GM23248 (cell line): ENCODE data around the gene CCT5. TPM values are rescaled to one million over a fixed set of nuclear protein-coding genes. Genes with fewer than 3 reads are reported as not detected.

Experiments used
- DNase-seq: peaks from one replicate; pipeline ENCODE4 v3.0.0-alpha.2; 2015
- H2AFZ ChIP-seq: fragments of 200-600 bp; sonication (generic); 2 replicates; pipeline ENCODE4 v1.6.1; 2016; ENCODE audit warnings: antibody characterized with exemption
- H3F3A ChIP-seq: fragments of 200-600 bp; sonication (generic); 2 replicates; pipeline ENCODE4 v1.6.1; 2016; ENCODE audit warnings: mild to moderate bottlenecking, antibody characterized with exemption, mixed run types; ENCODE audit not compliant: insufficient read depth
- H3K27ac ChIP-seq: fragments of 200-600 bp; sonication (generic); 2 replicates; pipeline ENCODE4 v1.5.1; 2016; ENCODE audit warnings: mild to moderate bottlenecking
- H3K27me3 ChIP-seq: fragments of 200-600 bp; sonication (generic); replicated peaks from 2 replicates; pipeline ENCODE4 v1.6.1; 2016; ENCODE audit warnings: mild to moderate bottlenecking; ENCODE audit not compliant: insufficient read depth
- H3K36me3 ChIP-seq: fragments of 200-600 bp; sonication (generic); 2 replicates; pipeline ENCODE4 v1.6.1; 2016; ENCODE audit warnings: low read depth, mild to moderate bottlenecking
- H3K4me1 ChIP-seq: fragments of 200-600 bp; sonication (generic); 2 replicates; pipeline ENCODE4 v1.6.1; 2016; ENCODE audit warnings: mild to moderate bottlenecking; ENCODE audit not compliant: insufficient read depth
- H3K4me2 ChIP-seq: fragments of 200-600 bp; sonication (generic); one replicate; pipeline ENCODE4 v1.6.1; 2016; ENCODE audit warnings: mild to moderate bottlenecking; ENCODE audit not compliant: unreplicated experiment
- H3K4me3 ChIP-seq: fragments of 200-600 bp; sonication (generic); 2 replicates; pipeline ENCODE4 v1.5.1; 2016; ENCODE audit warnings: mild to moderate bottlenecking
- H3K79me2 ChIP-seq: fragments of 200-600 bp; sonication (generic); 2 replicates; pipeline ENCODE4 v1.6.1; 2016; ENCODE audit warnings: mild to moderate bottlenecking; ENCODE audit not compliant: insufficient read depth
- H3K9ac ChIP-seq: fragments of 200-600 bp; sonication (generic); 2 replicates; pipeline ENCODE4 v1.6.1; 2016; ENCODE audit warnings: mild to moderate bottlenecking
- H3K9me2 ChIP-seq: fragments of 200-600 bp; sonication (generic); 2 replicates; pipeline ENCODE4 v1.6.1; 2016; ENCODE audit warnings: mixed run types, mild to moderate bottlenecking, moderate library complexity; ENCODE audit not compliant: insufficient read depth
- H3K9me3 ChIP-seq: fragments of 200-600 bp; sonication (generic); one replicate; pipeline ENCODE4 v1.6.1; 2017; ENCODE audit warnings: low read depth
- H4K20me1 ChIP-seq: fragments of 200-600 bp; sonication (generic); 2 replicates; pipeline ENCODE4 v1.6.0; 2016; ENCODE audit not compliant: insufficient read depth
- EZH2 ChIP-seq: fragments of 200-600 bp; sonication (generic); IDR thresholded peaks from 2 replicates; pipeline ENCODE4 v1.6.1; 2018; ENCODE audit warnings: antibody characterized with exemption, mild to moderate bottlenecking; ENCODE audit not compliant: insufficient read depth, poor library complexity, severe bottlenecking
- EZH2phosphoT487 ChIP-seq: fragments of 200-600 bp; sonication (generic); IDR thresholded peaks from 2 replicates; pipeline ENCODE4 v1.6.1; 2018; ENCODE audit warnings: antibody characterized with exemption, moderate library complexity, mild to moderate bottlenecking, low read depth; ENCODE audit not compliant: insufficient read depth
- WGBS, 2 experiments: methylation state at CpG; one replicate each; pipeline ENCODE4 v1.1.6; 2015 to 2017; ENCODE audit warnings: low lambda C conversion rate in 2 of 2, low coverage in 1 of 2; ENCODE audit errors: missing lambda C conversion rate in 2 of 2; 5-methylcytosine and 5-hydroxymethylcytosine counted together
- in situ Hi-C: fragments of 300-500 bp; cut with MboI; formaldehyde crosslinking; loops from 2 replicates; pipeline ENCODE4 v1.15.0; 2020
- polyA plus RNA-seq: library from polyadenylated mRNA; unstranded; fragments of >200 nt; fragmentation: Nextera tagmentation; extraction: Ambion mirVana; gene quantifications from 2 replicates; pipeline ENCODE4 v1.2.1, GENCODE V29; 2016
- total RNA-seq: library from RNA; depleted of rRNA; stranded (reverse); fragments of >200 nt; shearing (Covaris generic); gene quantifications from 2 replicates; pipeline ENCODE4 v1.2.3, GENCODE V29; 2014

The CCT5 gene
- total and polyA plus RNA-seq, 2 experiments from 2014 or later = 264 to 392 TPM

GRCh38 chr5:10295619-10296326 is 45.7 kb downstream of the CCT5 start:
- DNase-seq = no peak
- Histone ChIP-seq H3K9ac (no peak overlapping the region), H4K20me1 (no peaks in the 10 kb centered on the region), H3K4me1 (no peaks in the 10 kb centered on the region), H2AFZ (no peak overlapping the region), H3K4me3 (no peak overlapping the region), H3K9me3 (no peaks in the 10 kb centered on the region), H3F3A (peaks cover 8% of the 10 kb centered on the region; the same call in 1 of the 2 replicates), H3K27ac (no peak overlapping the region), H3K27me3 (no peaks in the 10 kb centered on the region), H3K36me3 (no peaks in the 10 kb centered on the region), H3K4me2 (no peak overlapping the region), H3K79me2 (no peaks in the 10 kb centered on the region), H3K9me2 (no peaks in the 10 kb centered on the region)
- 86 to 88% methylated on average over 8 of the region's 8 CpGs for WGBS, 2 experiments
- TF ChIP-seq EZH2 = no peak
- TF ChIP-seq EZH2phosphoT487 = no peak
- in situ Hi-C loops = no loop called here

GRCh38 chr5:10297646-10298204 is 47.6 kb downstream of the CCT5 start:
- Histone ChIP-seq H3K4me2 (no peak overlapping the region), H3K9me2 (no peaks in the 10 kb centered on the region), H3K9ac (no peak overlapping the region), H3F3A (peaks cover 8% of the 10 kb centered on the region; the same call in 1 of the 2 replicates), H4K20me1 (no peaks in the 10 kb centered on the region), H3K4me1 (no peaks in the 10 kb centered on the region), H2AFZ (no peak overlapping the region), H3K36me3 (no peaks in the 10 kb centered on the region), H3K27ac (no peak overlapping the region), H3K4me3 (no peak overlapping the region), H3K27me3 (no peaks in the 10 kb centered on the region), H3K79me2 (no peaks in the 10 kb centered on the region), H3K9me3 (no peaks in the 10 kb centered on the region)
- 89 to 91% methylated on average over 12 to 14 of the region's 14 CpGs for WGBS, 2 experiments
- DNase-seq = no peak
- no peak for TF ChIP-seq EZH2phosphoT487
- no peak for TF ChIP-seq EZH2
- in situ Hi-C loops = no loop called here

- Histone ChIP-seq H3K79me2 (no peaks in the 10 kb centered on the region), H3K9me2 (no peaks in the 10 kb centered on the region), H3K4me1 (no peaks in the 10 kb centered on the region), H3K27ac (no peak overlapping the region), H3F3A (no peaks in the 10 kb centered on the region), H3K27me3 (no peaks in the 10 kb centered on the region), H2AFZ (no peak overlapping the region), H4K20me1 (no peaks in the 10 kb centered on the region), H3K4me3 (no peak overlapping the region), H3K36me3 (no peaks in the 10 kb centered on the region), H3K4me2 (no peak overlapping the region), H3K9ac (no peak overlapping the region), H3K9me3 (no peaks in the 10 kb centered on the region)
- no peak for TF ChIP-seq EZH2
- no peak for TF ChIP-seq EZH2phosphoT487
- DNase-seq = no peak
- in situ Hi-C loops = no loop called here
- 72 to 77% methylated on average over 5 of the region's 5 CpGs for WGBS, 2 experiments
Observed at GRCh38 chr5:10300246-10300645, 50.2 kb downstream of the CCT5 start.

- H3K9me3 ChIP-seq = no peaks in the 10 kb centered on the region
- in situ Hi-C loops = no loop called here
- H2AFZ ChIP-seq = no peak overlapping the region
- H3K27me3 ChIP-seq = no peaks in the 10 kb centered on the region
- TF ChIP-seq EZH2 (no peak), EZH2phosphoT487 (no peak)
- no peak for DNase-seq
- WGBS, 2 experiments = 74 to 88% methylated on average over 6 to 7 of the region's 7 CpGs
- H3K27ac ChIP-seq = no peak overlapping the region
- no peak overlapping the region for H3K4me2 ChIP-seq
- H3K36me3 ChIP-seq = no peaks in the 10 kb centered on the region
- H3K9ac ChIP-seq = no peak overlapping the region
- H3K4me3 ChIP-seq = no peak overlapping the region
- H3K79me2 ChIP-seq = peaks cover 7% of the 10 kb centered on the region; the same call in 1 of the 2 replicates
- no peaks in the 10 kb centered on the region for H3K9me2 ChIP-seq
- no peaks in the 10 kb centered on the region for H4K20me1 ChIP-seq
- peaks cover under 1% of the 10 kb centered on the region; the same call in 1 of the 2 replicates for H3K4me1 ChIP-seq
- no peaks in the 10 kb centered on the region for H3F3A ChIP-seq
Observed at GRCh38 chr5:10301266-10301665, 51.2 kb downstream of the CCT5 start.
